ENCODE data around the gene ACTA2. TPM values are rescaled to one million over a fixed set of nuclear protein-coding genes. Genes with fewer than 3 reads are reported as not detected.

Gene ACTA2
- total RNA-seq, 4 donors from 2014 or later = 340 to 708 (median 458) TPM

GRCh38 chr10:88964360-88964759 lies 11.8 kb upstream of the ACTA2 start:
- Histone ChIP-seq H3K9me3 (no peaks in the 10 kb centered on the region), H3K27me3 (no peaks in the 10 kb centered on the region), H3K36me3 (no peaks in the 10 kb centered on the region), H3K27ac (no peak overlapping the region), H3K4me1 (peaks cover 0 to 19% (median 0%) of the 10 kb centered on the region in 4 donors), H3K4me3 (no peak overlapping the region)
- TF ChIP-seq CTCF (IDR thresholded peaks at IDR 0.05) (no peak), POLR2A (IDR thresholded peaks at IDR 0.05) (no peak), EP300 (IDR thresholded peaks at IDR 0.05) (no peak)
- 92 to 93% methylated on average over 1 of the region's 1 CpG for WGBS, 2 donors
- no peak for DNase-seq (ENCODE audit: low spot score in 2 of 2)

GRCh38 chr10:88963318-88963717 lies 10.7 kb upstream of the ACTA2 start:
- Histone ChIP-seq H3K9me3 (no peaks in the 10 kb centered on the region), H3K4me1 (peaks cover 0 to 8% (median 0%) of the 10 kb centered on the region in 4 donors), H3K27ac (no peak overlapping the region), H3K4me3 (no peak overlapping the region), H3K36me3 (no peaks in the 10 kb centered on the region), H3K27me3 (no peaks in the 10 kb centered on the region)
- no peak for DNase-seq (ENCODE audit: low spot score in 2 of 2)
- TF ChIP-seq EP300 (IDR thresholded peaks at IDR 0.05) (no peak), POLR2A (IDR thresholded peaks at IDR 0.05) (no peak), CTCF (IDR thresholded peaks at IDR 0.05) (no peak)
- WGBS, 2 donors = 85 to 92% methylated on average over 2 of the region's 2 CpGs

- DNase-seq (ENCODE audit: low spot score in 2 of 2) = no peak
- Histone ChIP-seq H3K4me3 (no peak overlapping the region), H3K9me3 (no peaks in the 10 kb centered on the region), H3K27ac (no peak overlapping the region), H3K36me3 (no peaks in the 10 kb centered on the region), H3K27me3 (no peaks in the 10 kb centered on the region), H3K4me1 (peaks cover 0 to 6% (median 0%) of the 10 kb centered on the region in 4 donors)
- WGBS, 2 donors = 71% methylated on average over 2 of the region's 2 CpGs
- TF ChIP-seq EP300 (IDR thresholded peaks at IDR 0.05) (no peak), CTCF (IDR thresholded peaks at IDR 0.05) (no peak)
Measured at GRCh38 chr10:88962336-88962735, 9.8 kb upstream of the ACTA2 start.

- no peaks in the 10 kb centered on the region for H3K4me1 ChIP-seq
- no peaks in the 10 kb centered on the region for H3K27me3 ChIP-seq
- no peaks in the 10 kb centered on the region for H3K36me3 ChIP-seq
- H3K27ac ChIP-seq = no peak overlapping the region
- no peak for TF ChIP-seq CTCF (IDR thresholded peaks at IDR 0.05)
- no peak for TF ChIP-seq POLR2A (IDR thresholded peaks at IDR 0.05)
- TF ChIP-seq EP300 (IDR thresholded peaks at IDR 0.05) = no peak
- DNase-seq (ENCODE audit: low spot score in 2 of 2) = no peak
- no peaks in the 10 kb centered on the region for H3K9me3 ChIP-seq
- no peak overlapping the region for H3K4me3 ChIP-seq
Measured at GRCh38 chr10:88961266-88961665, 8.7 kb upstream of the ACTA2 start.

- H3K36me3 ChIP-seq = no peaks in the 10 kb centered on the region
- H3K4me3 ChIP-seq = no peak overlapping the region
- no peaks in the 10 kb centered on the region for H3K27me3 ChIP-seq
- TF ChIP-seq POLR2A (IDR thresholded peaks at IDR 0.05) (no peak), CTCF (IDR thresholded peaks at IDR 0.05) (no peak), EP300 (IDR thresholded peaks at IDR 0.05) (no peak)
- no peaks in the 10 kb centered on the region for H3K9me3 ChIP-seq
- DNase-seq (ENCODE audit: low spot score in 2 of 2) = no peak
- H3K27ac ChIP-seq = no peak overlapping the region
- no peaks in the 10 kb centered on the region for H3K4me1 ChIP-seq
- 86 to 95% methylated on average over 1 of the region's 1 CpG for WGBS, 2 donors
Measured at GRCh38 chr10:88960802-88961201, 8.2 kb upstream of the ACTA2 start.

All from tibial nerve (tissue), 4 donors.